Suprapubic skin (tissue), 4 donors: ENCODE results near the gene ADD2. TPM values are rescaled to one million over a fixed set of nuclear protein-coding genes. Genes with fewer than 3 reads are reported as not detected.

Experiments used
- DNase-seq, 2 donors: peaks; one replicate each; pipeline ENCODE4 v3.0.0-alpha.2; 2019; ENCODE audit warnings: low spot score in 2 of 2
- H3K27ac ChIP-seq: fragments of 200-600 bp; sonication (generic); one replicate; pipeline ENCODE4 v1.5.1; 2019
- H3K27me3 ChIP-seq: fragments of 200-600 bp; sonication (generic); one replicate; pipeline ENCODE4 v1.5.1; 2019
- H3K36me3 ChIP-seq: fragments of 200-600 bp; sonication (generic); one replicate; pipeline ENCODE4 v1.5.1; 2019
- H3K4me1 ChIP-seq: fragments of 200-600 bp; sonication (generic); one replicate; pipeline ENCODE4 v1.5.1; 2019
- H3K4me3 ChIP-seq: fragments of 200-600 bp; sonication (generic); one replicate; pipeline ENCODE4 v1.5.1; 2019; ENCODE audit warnings: mild to moderate bottlenecking
- H3K9me3 ChIP-seq: fragments of 200-600 bp; sonication (generic); one replicate; pipeline ENCODE4 v1.5.1; 2019
- CTCF ChIP-seq, 2 donors: fragments of 200-600 bp in 1 of 2; fragments of 450-650 bp in 1 of 2; sonication (generic) in 1 of 2; IDR thresholded peaks; one replicate each; pipeline ENCODE4 v1.5.1; 2016 to 2019; ENCODE audit warnings: antibody characterized with exemption in 2 of 2, mild to moderate bottlenecking in 1 of 2, moderate library complexity in 1 of 2
- EP300 ChIP-seq: sonication (generic); formaldehyde crosslinking; IDR thresholded peaks from one replicate; pipeline ENCODE4 v1.6.1; 2017; ENCODE audit warnings: antibody characterized with exemption
- POLR2A ChIP-seq, 2 donors: fragments of 450-650 bp; IDR thresholded peaks; one replicate each; pipeline ENCODE4 v1.6.1; 2017; ENCODE audit warnings: antibody characterized with exemption in 2 of 2, mild to moderate bottlenecking in 2 of 2, moderate library complexity in 2 of 2
- POLR2AphosphoS5 ChIP-seq, 3 donors: sonication (generic); formaldehyde crosslinking; IDR thresholded peaks; one replicate each; pipeline ENCODE4 v1.6.1; 2017; ENCODE audit warnings: antibody characterized with exemption in 3 of 3
- WGBS: methylation state at CpG from one replicate; pipeline ENCODE4 v1.1.5; 2018; 5-methylcytosine and 5-hydroxymethylcytosine counted together
- total RNA-seq, 4 donors: library from RNA; depleted of rRNA; stranded (reverse); fragments of >200 nt; gene quantifications; one replicate each; pipeline ENCODE4 v1.1.0, GENCODE V29; 2016

Gene ADD2
- total RNA-seq, 4 donors from 2014 or later: 1.4 to 2.3 (median 1.5) TPM

GRCh38 chr2:70793450-70793849 is 25.4 kb upstream of the ADD2 start:
- H3K27ac ChIP-seq: no peak overlapping the region
- no peaks in the 10 kb centered on the region for H3K9me3 ChIP-seq
- no peaks in the 10 kb centered on the region for H3K36me3 ChIP-seq
- 86% methylated on average over 2 of the region's 2 CpGs for whole genome bisulfite sequencing
- DNase-seq: no peak
- peaks cover 59% of the 10 kb centered on the region for H3K27me3 ChIP-seq
- peaks cover 14% of the 10 kb centered on the region for H3K4me1 ChIP-seq
- TF ChIP-seq POLR2AphosphoS5 (IDR thresholded peaks at IDR 0.05): no peak
- no peak for TF ChIP-seq CTCF (IDR thresholded peaks at IDR 0.05)
- TF ChIP-seq POLR2A (IDR thresholded peaks at IDR 0.05): no peak
- TF ChIP-seq EP300: no peak
- no peak overlapping the region for H3K4me3 ChIP-seq

DNA sequence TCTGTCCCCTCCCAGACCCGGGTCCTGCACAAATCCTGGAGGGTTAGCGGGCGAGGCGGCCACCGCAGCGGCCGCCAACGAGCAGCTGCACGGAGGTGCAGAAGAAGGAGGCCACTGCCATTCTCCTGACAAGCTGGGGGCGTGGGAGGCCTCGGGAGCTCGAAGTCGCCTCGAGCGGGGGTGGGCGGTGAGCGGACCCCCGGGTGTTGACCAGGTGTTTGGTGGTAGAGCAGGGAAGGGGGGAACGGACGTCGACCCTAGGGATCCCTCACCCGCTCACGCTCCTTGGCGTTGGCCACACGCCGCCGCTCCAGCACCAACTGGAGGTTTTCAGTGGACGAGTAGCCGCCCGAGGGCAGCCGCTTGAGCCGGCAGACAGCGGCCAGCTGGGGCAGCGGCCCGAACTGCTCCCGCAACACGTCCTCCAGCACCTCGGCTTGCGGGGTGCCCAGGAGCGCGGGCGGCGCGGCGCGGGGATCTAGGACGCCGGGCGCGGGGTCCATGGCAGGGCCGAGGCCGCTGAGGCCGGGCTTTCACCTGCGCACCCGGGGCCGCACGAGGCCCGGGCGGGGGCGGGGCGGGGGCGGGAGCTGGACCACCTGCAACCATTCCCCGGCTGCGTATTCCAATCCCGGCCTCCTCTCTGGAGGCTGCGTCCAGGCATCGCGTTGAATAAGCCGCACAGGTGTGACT is 22.3 kb upstream of the ADD2 start, which contains the start of gene FIGLA:
FIGLA (minus strand) TSS at position 508 of the 693 bp plus-strand sequence; CDS start at position 503, 5 bp downstream.
- Histone ChIP-seq H3K9me3 (no peaks in the 10 kb centered on the region), H3K4me1 (peaks cover 14% of the 10 kb centered on the region), H3K4me3 (peak within 1 kb of the TSS; percentile 41), H3K27me3 (peaks cover 74% of the 10 kb centered on the region), H3K27ac (no peak within 1 kb of the TSS), H3K36me3 (no peaks in the 10 kb centered on the region)
- DNase-seq: no peak
- TF ChIP-seq CTCF (IDR thresholded peaks at IDR 0.05) (no peak), POLR2A (IDR thresholded peaks at IDR 0.05) (no peak), EP300 (no peak), POLR2AphosphoS5 (IDR thresholded peaks at IDR 0.05) (no peak)
- WGBS: 3% methylated on average over 9 of the region's 69 CpGs

DNA sequence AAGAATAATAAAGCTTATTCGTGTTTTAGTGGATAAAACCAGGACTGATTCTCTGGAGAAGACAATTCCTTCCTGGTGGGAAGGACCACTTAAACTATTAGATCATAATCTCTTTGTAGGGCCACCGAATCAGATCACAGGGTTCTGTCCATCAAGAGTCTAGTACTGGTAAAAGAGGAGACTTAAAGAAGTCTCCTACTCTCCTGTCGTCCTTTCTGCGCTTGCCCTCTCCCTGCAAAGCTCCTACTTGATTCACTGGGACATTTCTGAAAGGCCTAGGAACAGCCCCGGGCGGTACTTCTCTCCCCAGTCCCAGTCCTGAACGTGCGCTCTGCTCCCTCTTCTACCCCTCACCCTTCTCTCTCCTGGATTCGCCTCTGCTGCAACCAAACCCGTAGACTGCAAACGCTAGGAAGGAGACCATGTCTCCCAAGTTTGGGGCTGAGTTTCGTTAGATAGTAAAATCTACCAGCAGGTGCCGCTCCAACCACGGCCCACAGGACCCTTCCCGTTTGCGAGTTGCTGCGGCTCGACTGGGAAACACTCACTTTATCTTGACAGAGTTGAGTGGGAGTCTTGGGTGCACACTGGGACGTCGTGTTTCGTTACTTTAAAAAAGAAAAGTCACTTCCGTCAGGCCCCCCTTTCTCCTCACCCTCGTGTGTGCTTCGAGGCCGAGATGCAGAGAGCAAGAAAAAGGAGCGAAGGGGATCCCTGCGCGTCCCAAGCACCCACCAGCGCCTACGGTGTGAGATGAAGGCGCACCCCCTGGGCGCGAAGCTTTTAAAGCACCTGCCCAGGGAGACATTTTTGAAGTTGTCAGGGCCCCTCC is 21.5 kb upstream of the ADD2 start:
- TF ChIP-seq CTCF (IDR thresholded peaks at IDR 0.05) (peak; percentile 1 to 50), POLR2A (IDR thresholded peaks at IDR 0.05) (no peak), EP300 (no peak), POLR2AphosphoS5 (IDR thresholded peaks at IDR 0.05) (no peak)
- peaks cover 14% of the 10 kb centered on the region for H3K4me1 ChIP-seq
- peaks cover 68% of the 10 kb centered on the region for H3K27me3 ChIP-seq
- no peak overlapping the region for H3K27ac ChIP-seq
- no peak for DNase-seq
- 6% methylated on average over 24 of the region's 33 CpGs for WGBS
- H3K4me3 ChIP-seq: peak overlapping the region; percentile 41
- H3K36me3 ChIP-seq: no peaks in the 10 kb centered on the region
- H3K9me3 ChIP-seq: no peaks in the 10 kb centered on the region

DNA sequence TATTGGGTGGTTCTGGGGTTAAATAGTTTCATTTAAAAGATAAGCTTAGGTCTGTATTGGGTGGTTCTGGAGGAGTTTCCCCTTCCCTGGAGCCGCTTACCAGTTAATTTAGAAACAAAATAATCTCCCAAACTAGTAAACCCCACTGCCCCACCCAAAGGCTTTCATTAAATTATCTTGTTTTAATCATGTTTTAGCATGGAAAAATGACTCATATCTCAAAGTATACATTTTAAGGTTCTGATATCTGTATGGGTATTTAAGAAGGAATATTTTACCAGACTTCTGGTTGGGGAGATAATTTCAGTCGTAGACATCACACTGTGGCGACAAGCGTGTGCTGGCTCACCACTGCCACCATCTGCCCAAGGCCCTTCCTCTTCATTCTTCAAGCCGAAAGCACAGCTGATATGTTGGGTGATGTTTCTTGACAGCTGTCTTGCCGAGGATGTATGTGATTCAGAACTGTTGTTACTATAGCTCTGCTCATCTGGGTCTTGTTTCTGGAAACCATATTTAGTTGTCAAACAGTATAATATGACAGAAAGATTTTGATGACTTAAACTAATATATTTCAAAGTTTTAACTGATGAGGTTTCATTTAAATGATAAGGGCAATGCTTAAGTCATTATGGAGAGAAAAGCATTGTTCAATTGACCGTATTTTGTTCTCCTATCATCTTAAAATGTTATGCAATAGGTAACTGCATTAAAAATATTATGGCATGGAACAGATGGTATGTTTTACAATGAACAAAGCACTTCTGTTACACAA is 17.3 kb upstream of the ADD2 start:
- 12% methylated on average over 7 of the region's 7 CpGs for WGBS
- Histone ChIP-seq H3K9me3 (no peaks in the 10 kb centered on the region), H3K27ac (no peak overlapping the region), H3K4me3 (no peak overlapping the region), H3K36me3 (no peaks in the 10 kb centered on the region), H3K27me3 (peaks cover 39% of the 10 kb centered on the region), H3K4me1 (peaks cover 11% of the 10 kb centered on the region)
- no peak for TF ChIP-seq EP300
- peak in 1 of 2 donors; percentile 14 for TF ChIP-seq CTCF (IDR thresholded peaks at IDR 0.05)
- DNase-seq: no peak
